ENCODE data around the gene TM4SF5. TPM values are rescaled to one million over a fixed set of nuclear protein-coding genes. Genes with fewer than 3 reads are reported as not detected.

Gene TM4SF5
- polyA plus RNA-seq, 1 donor from 2014 or later: not detected

- Histone ChIP-seq H2AFZ (ENCODE audit: low read depth, low read length) (no peak overlapping the region), H3F3A (ENCODE audit: insufficient read depth, low read length, poor library complexity, severe bottlenecking) (no peaks in the 10 kb centered on the region), H4K20me1 (ENCODE audit: insufficient read depth) (no peaks in the 10 kb centered on the region), H3K9ac (ENCODE audit: low read length) (no peak overlapping the region), H3K27ac (ENCODE audit: low read length) (no peak overlapping the region), H3K79me2 (replicated peaks; ENCODE audit: insufficient read depth, low read length) (no peaks in the 10 kb centered on the region), H3K9me3 (ENCODE audit: low read length) (no peaks in the 10 kb centered on the region), H3K4me2 (ENCODE audit: low read length) (no peak overlapping the region), H3K4me3 (ENCODE audit: low read length) (no peak overlapping the region), H3K27me3 (ENCODE audit: insufficient read depth, low read depth, low read length) (no peaks in the 10 kb centered on the region), H3K36me3 (ENCODE audit: insufficient read depth, low read length) (no peaks in the 10 kb centered on the region), H3K9me2 (ENCODE audit: insufficient read depth, low read length) (no peaks in the 10 kb centered on the region)
- TF ChIP-seq SMC3 (conservative IDR thresholded peaks at IDR 0.05; ENCODE audit: poor library complexity) (no peak), MXI1 (conservative IDR thresholded peaks at IDR 0.05; ENCODE audit: poor library complexity, severe bottlenecking) (no peak), EZH2 (IDR thresholded peaks at IDR 0.05; ENCODE audit: borderline replicate concordance, insufficient read depth, low read length, poor library complexity, severe bottlenecking) (no peak), REST (IDR thresholded peaks at IDR 0.05; ENCODE audit: borderline replicate concordance) (no peak)
Observed at GRCh38 chr17:4769628-4770027, 2.1 kb upstream of the TM4SF5 start.

- no peak overlapping the region for H3K4me2 ChIP-seq (ENCODE audit: low read length)
- H3K4me3 ChIP-seq (ENCODE audit: low read length): no peak overlapping the region
- no peaks in the 10 kb centered on the region for H3K9me3 ChIP-seq (ENCODE audit: low read length)
- H3F3A ChIP-seq (ENCODE audit: insufficient read depth, low read length, poor library complexity, severe bottlenecking): no peaks in the 10 kb centered on the region
- no peak overlapping the region for H2AFZ ChIP-seq (ENCODE audit: low read depth, low read length)
- H3K79me2 ChIP-seq (replicated peaks; ENCODE audit: insufficient read depth, low read length): no peaks in the 10 kb centered on the region
- TF ChIP-seq EP300 (conservative IDR thresholded peaks at IDR 0.05; ENCODE audit: poor library complexity, severe bottlenecking): no peak
- TF ChIP-seq POLR2AphosphoS5 (IDR thresholded peaks at IDR 0.05): no peak
- TF ChIP-seq MXI1 (conservative IDR thresholded peaks at IDR 0.05; ENCODE audit: poor library complexity, severe bottlenecking): no peak
- TF ChIP-seq RAD21 (conservative IDR thresholded peaks at IDR 0.05): no peak
- no peak for TF ChIP-seq TAF1 (IDR thresholded peaks at IDR 0.05; ENCODE audit: low read depth)
- no peak for TF ChIP-seq CTCF (IDR thresholded peaks at IDR 0.05; ENCODE audit: poor library complexity, severe bottlenecking)
- no peak for TF ChIP-seq SMC3 (conservative IDR thresholded peaks at IDR 0.05; ENCODE audit: poor library complexity)
- TF ChIP-seq EZH2 (IDR thresholded peaks at IDR 0.05; ENCODE audit: borderline replicate concordance, insufficient read depth, low read length, poor library complexity, severe bottlenecking): no peak
- no peak for TF ChIP-seq REST (IDR thresholded peaks at IDR 0.05; ENCODE audit: borderline replicate concordance)
- H3K27ac ChIP-seq (ENCODE audit: low read length): no peak overlapping the region
- H3K9ac ChIP-seq (ENCODE audit: low read length): no peak overlapping the region
- no peaks in the 10 kb centered on the region for H3K9me2 ChIP-seq (ENCODE audit: insufficient read depth, low read length)
- H3K36me3 ChIP-seq (ENCODE audit: insufficient read depth, low read length): no peaks in the 10 kb centered on the region
- H4K20me1 ChIP-seq (ENCODE audit: insufficient read depth): no peaks in the 10 kb centered on the region
- H3K27me3 ChIP-seq (ENCODE audit: insufficient read depth, low read depth, low read length): no peaks in the 10 kb centered on the region
Observed at GRCh38 chr17:4772235-4772613, 538 bp downstream of the TM4SF5 start.
